ENCODE data around the gene NME8. TPM values are rescaled to one million over a fixed set of nuclear protein-coding genes. Genes with fewer than 3 reads are reported as not detected.

Gene NME8
- total RNA-seq, 2 experiments from 2014 or later, result not detected

DNA sequence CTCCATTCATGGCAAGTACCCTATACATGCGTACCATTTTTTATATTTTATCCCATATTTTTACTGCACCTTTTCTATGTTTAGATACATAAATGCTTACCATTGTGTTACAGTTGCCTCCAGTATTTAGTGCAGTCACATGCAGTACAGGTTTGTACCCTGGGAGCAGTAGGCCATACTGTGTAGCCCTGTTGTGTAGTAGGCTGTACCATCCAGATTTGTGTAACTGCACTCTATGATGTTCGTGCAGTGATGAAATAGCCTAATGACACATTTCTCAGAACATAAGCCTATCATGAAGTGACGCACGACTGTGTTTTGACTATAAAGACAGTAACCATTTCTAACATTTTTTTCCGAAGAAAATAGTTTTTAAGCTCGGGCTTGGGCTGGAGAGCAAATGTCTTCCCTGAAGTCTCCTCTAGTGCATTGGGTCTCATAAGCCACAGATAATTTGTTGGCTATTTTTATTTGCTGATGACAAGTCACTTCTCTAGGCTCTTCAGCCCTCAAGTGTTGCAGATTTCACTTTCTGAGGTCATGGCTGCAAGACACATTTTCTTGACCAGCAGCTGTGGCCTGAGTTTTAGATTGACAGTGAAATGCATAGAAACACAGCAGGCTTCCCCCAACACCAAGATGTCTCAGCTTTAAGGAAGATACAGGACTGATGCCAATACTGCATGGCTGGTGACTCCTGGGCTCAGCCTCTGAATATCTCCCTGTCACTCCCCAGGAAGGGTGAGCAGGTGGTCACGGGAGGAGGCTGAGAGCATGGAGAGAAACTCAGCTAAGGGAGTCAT lies 98.9 kb downstream of the NME8 start:
- Mint-ChIP-seq H3K4me3 (no peak overlapping the region), H3K36me3 (no peaks in the 10 kb centered on the region), H3K27ac (no peak overlapping the region), H3K27me3 (no peaks in the 10 kb centered on the region), H3K4me1 (ENCODE audit: low read depth) (no peaks in the 10 kb centered on the region), H3K9me3 (no peaks in the 10 kb centered on the region)
- intact Hi-C loops (cut with micrococcal nuclease), result no loop called here
- no peak for DNase-seq
- POLR2A ChIA-PET, result interaction anchor here (0.6 kb wide), 1 partner anchor 273 kb away, joined by 5 read pairs; no protein-coding TSS in a partner anchor
- CTCF ChIA-PET, result no interaction called here

GRCh38 chr7:37947941-37948210 lies 99.5 kb downstream of the NME8 start:
- ChIA-PET CTCF (no interaction called here), POLR2A (interaction anchor here (0.6 kb wide), 1 partner anchor 273 kb away, joined by 5 read pairs; no protein-coding TSS in a partner anchor)
- Mint-ChIP-seq H3K36me3 (no peaks in the 10 kb centered on the region), H3K9me3 (no peaks in the 10 kb centered on the region), H3K4me3 (no peak overlapping the region), H3K4me1 (ENCODE audit: low read depth) (no peaks in the 10 kb centered on the region), H3K27me3 (no peaks in the 10 kb centered on the region), H3K27ac (no peak overlapping the region)
- intact Hi-C loops (cut with micrococcal nuclease), result no loop called here
- DNase-seq, result no peak

Other genes with a start within 250 kb of the NME8 start
- not detected for gene GPR141, start 164.8 kb upstream of the NME8 start, total RNA-seq
- gene SFRP4, start 68.2 kb downstream of the NME8 start, total RNA-seq, result not detected
- gene EPDR1, start 72.0 kb downstream of the NME8 start, total RNA-seq, result under 1 TPM; 0.51 to 0.69 TPM